Stromal cell of bone marrow (primary cell): ENCODE results near the gene PODNL1.
"Not testable (repeated sequence)": the region's sequence is repeated elsewhere in the genome, so short reads cannot be mapped to it uniquely, and the experiment has no call there.

Source experiments
- DNase-seq: peaks from one replicate; pipeline ENCODE4 v3.0.0-alpha.2; 2012; ENCODE audit warnings: low read depth

PODNL1 gene

GRCh38 chr19:13926715-13927114 lies 11.5 kb downstream of the PODNL1 start:
- DNase-seq = no peak

DNA sequence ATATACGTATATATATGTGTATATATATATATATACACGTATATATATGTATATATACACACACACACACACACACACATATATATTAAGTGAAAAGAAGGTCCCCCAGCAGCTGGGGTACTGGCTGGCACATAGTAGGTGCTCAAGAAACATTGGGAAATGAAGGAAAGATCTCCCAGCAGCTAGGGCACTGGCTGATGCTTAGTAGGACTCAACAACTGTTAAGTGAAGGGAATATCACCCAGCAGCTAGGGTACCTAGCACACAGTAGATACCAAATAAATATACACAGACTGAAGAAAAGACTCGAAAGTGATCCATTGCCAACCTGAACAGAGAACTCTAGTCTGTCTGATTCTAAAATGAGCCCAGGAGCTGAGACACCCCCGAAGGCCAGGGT lies 12.2 kb downstream of the PODNL1 start:
- DNase-seq = no peak

- DNase-seq = no peak
Measured at GRCh38 chr19:13923194-13923987, 14.8 kb downstream of the PODNL1 start.

DNA sequence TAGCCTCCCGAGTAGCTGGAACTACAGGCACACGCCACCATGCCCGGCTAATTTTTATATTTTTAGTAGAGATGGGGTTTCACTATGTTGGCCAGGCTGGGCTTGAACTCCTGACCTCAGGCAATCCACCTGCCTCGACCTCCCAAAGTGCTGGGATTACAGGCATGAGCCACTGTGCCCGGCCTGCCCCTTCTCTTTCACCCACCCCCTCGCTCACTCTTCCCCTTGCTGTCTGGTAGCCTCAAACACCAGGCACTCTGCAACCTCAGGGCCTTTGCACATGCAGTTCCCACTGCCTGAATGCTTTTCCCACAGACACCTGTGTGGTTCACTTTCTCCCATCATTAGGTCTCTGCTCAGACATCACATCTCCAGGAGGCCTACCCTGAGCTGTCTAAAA lies 16.1 kb downstream of the PODNL1 start:
- DNase-seq = not testable (repeated sequence)

DNA sequence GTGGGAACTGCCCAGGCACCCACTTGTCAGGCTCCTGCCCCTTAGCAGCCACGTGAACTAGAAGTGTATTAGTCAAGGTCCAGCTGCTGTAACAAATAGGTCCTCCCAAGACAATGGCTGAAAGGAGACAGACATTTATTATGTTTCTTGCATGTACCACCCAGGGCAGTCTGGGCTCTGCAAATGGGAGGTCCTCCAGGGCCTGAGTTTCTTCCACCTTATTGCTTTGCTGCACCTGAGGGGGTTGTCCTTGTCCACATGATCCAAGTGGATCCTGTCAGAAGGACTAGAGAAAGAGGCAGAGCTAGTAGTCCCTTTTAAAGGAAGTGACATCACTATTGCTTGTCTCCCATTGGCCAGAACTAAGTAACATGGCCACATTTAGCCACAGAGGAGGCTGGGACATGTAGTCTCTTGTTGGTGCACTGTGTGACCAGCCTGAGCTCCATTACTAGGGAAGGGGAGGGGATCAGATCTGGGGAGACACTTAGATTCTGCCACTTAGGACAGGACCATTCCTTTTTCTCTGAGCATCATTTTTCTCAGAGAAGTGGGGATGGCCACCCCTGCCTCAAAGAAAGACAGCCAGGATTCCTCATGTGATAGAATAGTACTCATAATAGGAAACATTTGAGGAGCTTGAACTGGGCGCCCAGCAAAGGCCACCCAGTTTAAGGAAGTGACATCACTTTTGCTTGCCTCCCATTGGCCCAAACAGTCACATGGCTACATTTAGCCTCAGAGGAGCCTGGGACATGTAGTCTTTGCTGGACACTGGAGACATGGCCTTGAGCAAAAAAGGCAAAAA lies 17.1 kb downstream of the PODNL1 start:
- DNase-seq = peak; percentile 25

DNA sequence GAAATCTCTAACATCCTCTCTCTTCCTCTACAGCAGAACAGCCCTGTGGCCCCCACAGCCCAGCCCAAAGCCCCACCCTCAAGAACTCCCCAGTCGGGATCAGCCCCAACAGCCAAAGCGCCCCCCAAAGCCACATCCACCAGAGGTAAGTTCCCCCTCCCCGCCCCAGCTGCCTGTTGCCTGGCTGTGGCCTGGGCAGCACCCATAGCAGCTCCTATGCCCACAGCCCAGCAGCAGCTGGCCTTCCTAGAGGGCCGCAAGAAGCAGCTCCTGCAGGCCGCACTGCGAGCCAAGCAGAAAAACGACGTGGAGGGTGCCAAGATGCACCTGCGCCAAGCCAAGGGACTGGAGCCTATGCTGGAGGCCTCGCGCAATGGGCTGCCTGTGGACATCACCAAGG lies 17.7 kb downstream of the PODNL1 start:
- no peak for DNase-seq

GRCh38 chr19:13918726-13919411 lies 19.3 kb downstream of the PODNL1 start:
- no peak for DNase-seq

- DNase-seq = no peak
Measured at GRCh38 chr19:13917888-13918406, 20.3 kb downstream of the PODNL1 start.

DNA sequence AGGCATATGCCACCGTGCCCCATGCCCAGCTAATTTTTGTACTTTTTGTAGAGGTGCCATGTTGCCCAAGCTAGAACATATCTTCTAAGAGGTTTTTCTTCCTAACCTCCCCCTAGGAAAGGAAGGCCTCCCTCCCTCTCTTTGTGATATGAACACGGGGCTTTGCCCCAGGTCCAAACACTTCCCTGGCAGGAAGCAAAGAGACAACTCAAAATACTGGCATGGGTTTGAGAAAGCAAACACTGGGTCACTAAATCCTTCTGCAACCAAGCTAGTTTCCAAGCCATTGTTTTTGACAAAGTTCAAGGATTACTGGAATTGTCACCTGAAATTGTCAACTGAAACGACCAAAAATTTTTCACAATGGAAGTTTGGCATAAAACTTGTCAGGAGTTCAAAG lies 23.4 kb downstream of the PODNL1 start:
- DNase-seq = no peak

DNA sequence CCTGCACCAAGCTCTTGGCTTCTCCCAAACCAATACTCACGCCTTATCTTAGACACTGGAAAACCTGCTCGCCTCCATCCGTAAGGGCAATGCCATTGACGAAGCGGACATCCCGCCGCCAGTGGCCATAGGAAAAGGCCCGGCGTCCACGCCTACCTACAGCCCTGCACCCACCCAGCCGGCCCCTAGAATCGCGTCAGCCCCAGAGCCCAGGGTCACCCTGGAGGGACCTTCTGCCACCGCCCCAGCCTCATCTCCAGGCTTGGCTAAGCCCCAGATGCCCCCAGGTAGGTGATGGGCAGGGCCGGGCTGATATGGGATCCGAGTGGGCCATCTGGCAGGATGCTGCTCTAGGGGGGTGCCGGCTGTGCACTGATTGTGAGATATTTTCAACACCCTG lies 24.9 kb downstream of the PODNL1 start:
- DNase-seq = no peak

- DNase-seq = no peak
Measured at GRCh38 chr19:13909430-13909829, 28.8 kb downstream of the PODNL1 start.

GRCh38 chr19:13908674-13909073 lies 29.5 kb downstream of the PODNL1 start:
- no peak for DNase-seq

GRCh38 chr19:13906910-13907309 lies 31.3 kb downstream of the PODNL1 start:
- no peak for DNase-seq

- no peak for DNase-seq
Measured at GRCh38 chr19:13906521-13906904, 31.7 kb downstream of the PODNL1 start.

DNA sequence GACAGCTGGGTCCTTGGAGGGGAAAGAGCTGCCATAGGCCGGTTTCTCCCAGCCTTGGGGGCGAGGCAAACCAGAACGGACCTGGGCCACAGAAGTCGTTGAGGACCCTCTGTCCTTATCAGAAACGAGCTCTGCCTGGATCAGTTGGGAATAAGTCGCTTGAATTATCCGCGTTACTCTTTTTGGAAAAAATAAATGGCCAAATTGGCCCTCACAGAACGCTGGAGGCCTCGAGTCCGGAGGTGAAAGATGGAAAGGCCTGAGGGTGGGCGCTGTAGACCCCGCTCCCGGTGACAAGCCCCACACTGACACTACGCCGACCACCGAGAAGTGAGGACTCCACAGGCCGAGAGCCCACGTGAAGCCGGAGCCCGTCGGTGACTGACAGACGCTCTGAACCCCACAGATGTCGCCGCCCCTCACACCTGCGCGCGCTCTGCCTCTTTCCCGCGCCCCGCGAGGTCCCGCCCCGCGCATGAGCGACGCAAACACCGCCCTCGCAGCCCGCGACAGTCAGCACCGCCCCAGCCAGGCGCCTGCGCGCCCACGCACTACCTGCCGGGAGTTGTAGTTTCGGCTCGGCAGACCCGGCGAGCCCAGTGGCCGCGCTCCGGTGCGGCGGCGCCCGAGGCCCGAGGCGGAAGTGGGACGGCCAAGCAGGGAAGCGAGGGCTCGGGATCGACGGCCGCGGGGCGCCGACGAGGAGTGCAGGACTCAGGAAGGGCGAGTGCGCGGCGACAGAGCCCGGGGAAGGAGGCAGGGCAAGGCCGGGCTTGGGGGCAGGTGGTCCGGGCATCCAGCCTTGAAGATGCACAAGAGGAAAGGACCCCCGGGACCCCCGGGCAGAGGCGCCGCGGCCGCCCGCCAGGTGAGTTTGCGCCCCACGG lies 32.3 kb downstream of the PODNL1 start, which contains the start of the genes BRME1 and CC2D1A:
TSS of gene BRME1 (minus strand) at position 484 of the 887 bp plus-strand sequence. CDS start 1,225 bp downstream, outside the sequence.
TSS of gene CC2D1A (plus strand) at position 568 of the 887 bp plus-strand sequence. CDS start at position 809, 241 bp downstream.
- DNase-seq = peak; percentile 69

DNA sequence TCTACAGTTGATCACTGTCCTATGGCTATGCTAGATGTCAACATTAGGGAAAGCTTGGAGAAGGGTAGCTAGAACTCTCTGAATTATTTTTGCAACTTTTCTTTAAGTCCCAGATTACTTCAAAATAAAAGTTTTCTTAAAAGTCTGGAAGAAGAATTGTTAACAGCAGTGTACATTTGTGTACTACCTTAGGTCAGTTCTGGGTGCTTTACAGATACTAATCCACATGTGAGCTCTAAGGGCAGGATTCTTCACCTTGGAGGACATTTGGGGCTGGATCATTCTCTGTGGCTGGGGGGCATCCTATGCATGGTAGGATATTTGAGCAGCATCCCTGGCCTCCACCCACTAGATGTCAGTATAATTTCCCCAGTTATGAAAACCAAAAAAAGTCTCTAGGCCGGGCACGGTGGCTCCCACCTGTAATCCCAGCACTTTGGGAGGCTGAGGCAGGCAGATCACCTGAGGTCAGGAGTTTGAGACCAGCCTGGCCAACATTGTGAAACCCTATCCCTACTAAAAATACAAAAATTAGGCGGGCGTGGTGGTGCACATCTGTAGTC lies 35.1 kb downstream of the PODNL1 start:
- no peak for DNase-seq

DNA sequence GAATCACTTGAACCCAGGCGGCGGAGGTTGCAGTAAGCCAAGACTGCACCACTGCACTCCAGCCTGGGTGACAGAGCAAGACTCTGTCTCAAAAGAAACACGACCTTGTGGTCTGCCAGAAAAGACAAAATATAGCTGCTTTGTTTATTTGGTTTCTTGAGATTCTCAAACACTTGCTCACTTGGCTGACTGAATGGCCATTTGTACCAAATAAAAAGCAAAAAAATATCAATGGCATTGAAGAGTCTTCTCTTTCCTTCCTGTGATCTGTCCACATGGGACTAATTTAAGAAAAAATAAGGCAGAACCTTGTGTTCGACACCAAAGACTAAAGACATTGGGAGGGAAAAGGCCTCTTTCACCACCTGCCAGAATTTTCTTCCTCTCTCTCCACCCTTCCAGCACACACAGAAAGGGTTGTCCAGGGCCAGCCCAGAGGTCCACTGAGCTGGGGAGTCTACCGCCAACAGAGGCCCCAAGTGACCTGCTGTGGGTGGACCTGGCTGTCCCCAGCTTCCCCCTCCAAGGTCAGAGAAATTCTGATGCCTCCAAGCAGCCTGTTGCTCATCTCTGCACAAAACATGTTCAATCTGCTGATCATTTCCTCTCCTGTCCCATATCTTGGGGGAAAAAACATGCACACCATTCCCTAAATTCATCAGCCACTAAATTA lies 38.2 kb downstream of the PODNL1 start:
- no peak for DNase-seq

DNA sequence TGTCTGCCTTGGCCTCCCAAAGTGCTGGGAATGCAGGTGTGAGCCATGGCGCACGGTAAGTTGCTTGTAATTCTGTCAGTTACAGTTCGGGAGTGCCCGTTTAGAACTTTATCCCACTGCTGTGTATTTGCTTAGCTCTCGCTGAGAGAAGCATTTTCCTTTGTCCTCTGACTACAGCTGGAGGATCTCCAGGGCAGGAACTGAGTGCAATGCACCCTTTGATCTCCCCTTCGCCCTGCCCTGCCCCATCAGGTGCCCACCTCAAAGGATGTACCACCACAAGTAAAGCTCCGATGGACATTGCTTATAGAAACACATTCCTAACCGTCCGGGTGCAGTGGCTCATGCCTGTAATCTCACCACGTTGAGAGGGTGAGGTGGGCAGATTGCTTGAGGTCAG lies 38.8 kb downstream of the PODNL1 start:
- DNase-seq = no peak

GRCh38 chr19:13896227-13896626 lies 42.0 kb downstream of the PODNL1 start:
- DNase-seq = no peak

DNA sequence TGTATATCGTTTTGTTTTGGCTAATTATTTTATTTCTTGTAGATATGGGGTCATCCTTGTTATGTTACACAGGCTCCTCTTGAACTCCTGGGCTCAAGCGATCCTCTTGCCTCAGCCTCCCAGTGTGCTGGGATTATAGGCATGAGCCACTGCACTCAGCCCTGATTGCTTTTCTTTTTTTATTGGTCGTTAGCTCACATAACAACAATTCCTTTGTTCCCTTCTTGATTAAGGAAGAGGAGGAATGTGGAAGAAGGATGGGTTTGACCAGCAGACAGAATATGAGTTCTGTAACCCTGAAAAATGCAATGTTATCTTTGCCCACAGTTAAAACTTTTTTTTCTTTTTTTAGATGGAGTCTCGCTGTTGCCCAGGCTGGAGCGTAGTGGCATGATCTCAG lies 43.7 kb downstream of the PODNL1 start:
- no peak for DNase-seq
